IPS-11a (cell line): ENCODE results near the gene IGSF9.

Source experiments
- H3K4me3 ChIP-seq: one replicate; pipeline ENCODE4 v1.5.1; 2013; ENCODE audit warnings: low read depth, low read length, control low read depth

Gene IGSF9

GRCh38 chr1:159877695-159878444 lies 67.5 kb downstream of the IGSF9 start:
- H3K4me3 ChIP-seq = no peak overlapping the region
